Keratinocyte (primary cell): ENCODE data around the gene SSUH2. TPM values are rescaled to one million over a fixed set of nuclear protein-coding genes. Genes with fewer than 3 reads are reported as not detected.

Experiments used
- DNase-seq: peaks from one replicate; pipeline ENCODE4 v3.0.0-alpha.2; 2011; ENCODE audit warnings: low read depth, missing footprints, low spot score
- FAIRE-seq: peaks from 2 replicates; lab custom pipeline; 2011; peaks lifted over from hg19 to GRCh38; lab: Jason Lieb, UNC
- H2AFZ ChIP-seq: 2 replicates; pipeline ENCODE4 v1.6.0; 2012; ENCODE audit warnings: low read length, control low read depth, inconsistent platforms; ENCODE audit not compliant: control insufficient read depth
- H3K27ac ChIP-seq: 2 replicates; pipeline ENCODE4 v1.5.1; 2011; ENCODE audit warnings: low read length; ENCODE audit not compliant: control insufficient read depth, insufficient read depth
- H3K27me3 ChIP-seq: 3 replicates; pipeline ENCODE4 v1.6.0; 2011; ENCODE audit warnings: low read length; ENCODE audit not compliant: control insufficient read depth, insufficient read depth; ENCODE audit errors: extremely low read depth
- H3K36me3 ChIP-seq, 2 experiments: 2 replicates in 1 of 2; 3 replicates in 1 of 2; pipeline ENCODE4 v1.5.1; 2011; ENCODE audit warnings: low read length in 2 of 2, mild to moderate bottlenecking in 1 of 2; ENCODE audit not compliant: control insufficient read depth in 2 of 2, insufficient read depth in 2 of 2; ENCODE audit errors: extremely low read depth in 1 of 2
- H3K4me1 ChIP-seq: 3 replicates; pipeline ENCODE4 v1.5.1; 2011; ENCODE audit warnings: low read length; ENCODE audit not compliant: control insufficient read depth, insufficient read depth; ENCODE audit errors: extremely low read depth
- H3K4me2 ChIP-seq: 3 replicates; pipeline ENCODE4 v1.6.0; 2011; ENCODE audit warnings: low read depth, low read length; ENCODE audit not compliant: control insufficient read depth, insufficient read depth; ENCODE audit errors: extremely low read depth
- H3K4me3 ChIP-seq, 3 experiments: fragments of 200-600 bp in 1 of 3; sonication (generic) in 1 of 3; 2 replicates in 2 of 3; 3 replicates in 1 of 3; pipeline ENCODE4 v1.5.1; 2011 to 2016; ENCODE audit warnings: low read length in 3 of 3, mild to moderate bottlenecking in 3 of 3, control low read depth in 2 of 3, inconsistent platforms in 1 of 3, low read depth in 1 of 3, mixed read lengths in 1 of 3, mixed run types in 1 of 3, moderate library complexity in 1 of 3; ENCODE audit not compliant: control insufficient read depth in 2 of 3, insufficient read depth in 2 of 3; ENCODE audit errors: extremely low read depth in 1 of 3
- H3K79me2 ChIP-seq: 2 replicates; pipeline ENCODE4 v1.6.0; 2012; ENCODE audit warnings: low read length; ENCODE audit not compliant: control insufficient read depth, insufficient read depth
- H3K9ac ChIP-seq: 3 replicates; pipeline ENCODE4 v1.6.0; 2011; ENCODE audit warnings: low read length; ENCODE audit not compliant: control insufficient read depth, insufficient read depth; ENCODE audit errors: extremely low read depth
- H3K9me1 ChIP-seq: 3 replicates; pipeline ENCODE4 v1.6.0; 2011; ENCODE audit warnings: low read length; ENCODE audit not compliant: control insufficient read depth, insufficient read depth; ENCODE audit errors: extremely low read depth
- H3K9me3 ChIP-seq: 2 replicates; pipeline ENCODE4 v1.5.1; 2012; ENCODE audit warnings: low read depth, low read length; ENCODE audit not compliant: control insufficient read depth
- H4K20me1 ChIP-seq: 3 replicates; pipeline ENCODE4 v1.6.0; 2011; ENCODE audit warnings: low read length; ENCODE audit not compliant: control insufficient read depth, insufficient read depth; ENCODE audit errors: extremely low read depth
- EZH2 ChIP-seq: IDR thresholded peaks from one replicate; pipeline ENCODE4 v1.6.1; 2012; ENCODE audit warnings: inconsistent platforms, mild to moderate bottlenecking, low read length, moderate library complexity
- dilution Hi-C: fragments of 300-500 bp; cut with MboI; formaldehyde crosslinking; loops from one replicate; pipeline ENCODE4 v1.7.0; 2020; ENCODE audit warnings: low sequenced_read_pairs; ENCODE audit not compliant: extremely low pct_ligation_motif_present
- polyA plus RNA-seq, 5 experiments: library from polyadenylated mRNA; depleted of rRNA in 3 of 5; stranded (reverse) in 3 of 5; stranded (forward) in 1 of 5; unstranded in 1 of 5; fragments of >200 nt; gene quantifications; 1 replicate in 1 of 5; 2 replicates in 3 of 5; 3 replicates in 1 of 5; pipeline versions ENCODE4 v1.2.1 to v1.2.3, GENCODE V29; 2011 to 2012; ENCODE audit warnings: missing spikeins in 2 of 5, low read depth in 1 of 5, low replicate concordance in 1 of 5
- TF ChIP-seq, protein P1 (sequence below), 3 experiments: IDR thresholded peaks in 1 of 3; conservative IDR thresholded peaks in 1 of 3; optimal IDR thresholded peaks in 1 of 3; 2 replicates in 2 of 3; 3 replicates in 1 of 3; pipeline versions ENCODE3 to v1.5.1; 2011; ENCODE audit warnings: low read length in 3 of 3, mild to moderate bottlenecking in 3 of 3, moderate library complexity in 2 of 3, control low read depth in 1 of 3, inconsistent platforms in 1 of 3; ENCODE audit not compliant: insufficient read depth in 2 of 3; ENCODE audit errors: extremely low read depth in 1 of 3

SSUH2 gene
- polyA plus RNA-seq, 1 donor (not counting 4 experiments of a cell fraction or from before 2014, with no cell fraction given): 0.09 TPM

DNA sequence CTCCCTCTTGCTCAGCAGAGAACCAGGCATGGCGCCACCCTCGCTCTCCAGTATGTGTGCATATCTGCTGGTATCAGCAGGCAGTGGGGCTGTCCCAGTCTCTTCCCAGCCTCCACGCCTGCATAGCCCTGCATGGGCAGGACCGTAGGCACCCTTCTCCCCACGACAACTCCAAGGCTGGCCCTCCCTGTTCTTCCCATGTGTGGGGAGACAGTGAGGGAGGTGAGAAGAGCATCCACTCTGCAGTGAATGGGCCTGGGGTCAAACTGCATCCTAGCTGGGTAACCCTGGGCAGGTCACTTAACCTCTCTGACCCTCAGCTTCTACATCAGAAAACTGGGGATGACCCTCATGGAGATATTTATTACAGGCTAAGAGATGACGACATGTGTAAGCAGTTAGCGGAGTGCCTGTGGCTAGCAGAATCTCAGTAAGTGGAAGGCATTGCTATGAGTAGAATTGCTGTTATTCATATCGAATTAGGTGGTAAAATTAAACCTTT is 13.3 kb upstream of the SSUH2 start:
- Histone ChIP-seq H3K4me1 (peaks cover 7% of the 10 kb centered on the region), H3K27ac (no peak overlapping the region), H3K79me2 (no peaks in the 10 kb centered on the region), H3K27me3 (peaks cover 7% of the 10 kb centered on the region), H3K9me1 (no peaks in the 10 kb centered on the region), H3K9ac (no peak overlapping the region), H4K20me1 (no peaks in the 10 kb centered on the region), H3K4me2 (no peak overlapping the region), H3K9me3 (no peaks in the 10 kb centered on the region), H2AFZ (no peak overlapping the region), H3K36me3 (no peaks in the 10 kb centered on the region), H3K4me3 (no peak overlapping the region)
- dilution Hi-C loops: no loop called here
- FAIRE-seq (no peak), DNase-seq (no peak)
- TF ChIP-seq, protein P1, sequence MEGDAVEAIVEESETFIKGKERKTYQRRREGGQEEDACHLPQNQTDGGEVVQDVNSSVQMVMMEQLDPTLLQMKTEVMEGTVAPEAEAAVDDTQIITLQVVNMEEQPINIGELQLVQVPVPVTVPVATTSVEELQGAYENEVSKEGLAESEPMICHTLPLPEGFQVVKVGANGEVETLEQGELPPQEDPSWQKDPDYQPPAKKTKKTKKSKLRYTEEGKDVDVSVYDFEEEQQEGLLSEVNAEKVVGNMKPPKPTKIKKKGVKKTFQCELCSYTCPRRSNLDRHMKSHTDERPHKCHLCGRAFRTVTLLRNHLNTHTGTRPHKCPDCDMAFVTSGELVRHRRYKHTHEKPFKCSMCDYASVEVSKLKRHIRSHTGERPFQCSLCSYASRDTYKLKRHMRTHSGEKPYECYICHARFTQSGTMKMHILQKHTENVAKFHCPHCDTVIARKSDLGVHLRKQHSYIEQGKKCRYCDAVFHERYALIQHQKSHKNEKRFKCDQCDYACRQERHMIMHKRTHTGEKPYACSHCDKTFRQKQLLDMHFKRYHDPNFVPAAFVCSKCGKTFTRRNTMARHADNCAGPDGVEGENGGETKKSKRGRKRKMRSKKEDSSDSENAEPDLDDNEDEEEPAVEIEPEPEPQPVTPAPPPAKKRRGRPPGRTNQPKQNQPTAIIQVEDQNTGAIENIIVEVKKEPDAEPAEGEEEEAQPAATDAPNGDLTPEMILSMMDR (optimal IDR thresholded peaks at IDR 0.05 in 1 of 3, IDR thresholded peaks at IDR 0.05 in 1 of 3, conservative IDR thresholded peaks at IDR 0.05 in 1 of 3; ENCODE audit: extremely low read depth in 1 of 3, insufficient read depth in 2 of 3, low read length in 3 of 3): no peak
- no peak for TF ChIP-seq EZH2

DNA sequence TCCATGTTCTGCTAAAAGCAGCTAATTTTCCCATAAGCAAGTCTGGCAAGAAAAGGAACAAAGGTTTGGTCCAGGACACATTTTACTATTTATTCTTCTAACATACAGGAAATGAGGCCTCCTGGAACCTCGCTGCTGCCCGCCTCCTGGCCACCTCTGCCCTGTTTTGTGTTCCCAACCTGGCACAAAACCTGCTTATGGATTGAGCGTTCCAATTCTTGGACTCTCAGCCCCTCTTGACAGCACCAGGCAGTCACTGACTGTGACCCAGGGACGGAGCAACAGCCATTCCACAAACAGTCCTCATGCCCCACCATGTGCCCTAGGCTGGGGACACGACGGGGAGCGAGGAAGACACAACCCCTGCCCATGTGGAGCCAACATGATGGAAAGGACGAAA is 11.6 kb upstream of the SSUH2 start:
- no peaks in the 10 kb centered on the region for H3K79me2 ChIP-seq
- no peak overlapping the region for H3K27ac ChIP-seq
- no peak for TF ChIP-seq EZH2
- TF ChIP-seq, protein P1 (optimal IDR thresholded peaks at IDR 0.05 in 1 of 3, IDR thresholded peaks at IDR 0.05 in 1 of 3, conservative IDR thresholded peaks at IDR 0.05 in 1 of 3; ENCODE audit: extremely low read depth in 1 of 3, insufficient read depth in 2 of 3, low read length in 3 of 3): no peak
- no peak for DNase-seq
- no peak overlapping the region for H3K9ac ChIP-seq
- peaks cover 13% of the 10 kb centered on the region for H3K27me3 ChIP-seq
- H3K4me1 ChIP-seq: peaks cover 7% of the 10 kb centered on the region
- no peak for FAIRE-seq
- H3K9me3 ChIP-seq: no peaks in the 10 kb centered on the region
- no peaks in the 10 kb centered on the region for H4K20me1 ChIP-seq
- no peak overlapping the region for H3K4me3 ChIP-seq
- dilution Hi-C loops: no loop called here
- H3K36me3 ChIP-seq: no peaks in the 10 kb centered on the region
- no peak overlapping the region for H2AFZ ChIP-seq
- H3K4me2 ChIP-seq: no peak overlapping the region
- H3K9me1 ChIP-seq: no peaks in the 10 kb centered on the region
